Measurements from ENCODE around the gene NFATC4. TPM values are rescaled to one million over a fixed set of nuclear protein-coding genes. Genes with fewer than 3 reads are reported as not detected.
"Not testable (repeated sequence)": the region's sequence is repeated elsewhere in the genome, so short reads cannot be mapped to it uniquely, and the experiment has no call there.

NFATC4 gene
- 0.21 TPM in 1 of 2 replicates, not detected in the other for total RNA-seq

- Mint-ChIP-seq H3K4me1 (ENCODE audit: low read depth) (peaks cover 11% of the 10 kb centered on the region), H3K36me3 (ENCODE audit: low read depth) (no peaks in the 10 kb centered on the region), H3K27ac (no peak within 1 kb of the TSS), H3K27me3 (ENCODE audit: low read depth) (peaks cover 47% of the 10 kb centered on the region), H3K9me3 (no peaks in the 10 kb centered on the region), H3K4me3 (ENCODE audit: low read depth) (no peak within 1 kb of the TSS)
- no peak for DNase-seq (ENCODE audit: low spot score)
- intact Hi-C loops (cut with micrococcal nuclease), result loop anchor here (2.0 kb wide), 1 partner anchor 63 kb away; no protein-coding TSS in a partner anchor
These were observed at the start of gene NFATC4 for GRCh38 chr14:24367514-24368211. TSS of gene NFATC4 (plus strand) at chr14:24368184. CDS start at chr14:24368341, 157 bp downstream.

- H3K4me1 Mint-ChIP-seq (ENCODE audit: low read depth), result peaks cover 15% of the 10 kb centered on the region
- H3K27ac Mint-ChIP-seq, result no peak overlapping the region
- intact Hi-C loops (cut with micrococcal nuclease), result no loop called here
- H3K36me3 Mint-ChIP-seq (ENCODE audit: low read depth), result peaks cover 3% of the 10 kb centered on the region
- peaks cover 11% of the 10 kb centered on the region for H3K27me3 Mint-ChIP-seq (ENCODE audit: low read depth)
- no peaks in the 10 kb centered on the region for H3K9me3 Mint-ChIP-seq
- H3K4me3 Mint-ChIP-seq (ENCODE audit: low read depth), result no peak overlapping the region
- DNase-seq (ENCODE audit: low spot score), result no peak
These were observed 46.6 kb upstream of the NFATC4 start for GRCh38 chr14:24321212-24321975.

- H3K9me3 Mint-ChIP-seq, result no peaks in the 10 kb centered on the region
- no peak overlapping the region for H3K4me3 Mint-ChIP-seq (ENCODE audit: low read depth)
- intact Hi-C loops (cut with micrococcal nuclease), result no loop called here
- DNase-seq (ENCODE audit: low spot score), result no peak
- no peaks in the 10 kb centered on the region for H3K36me3 Mint-ChIP-seq (ENCODE audit: low read depth)
- H3K4me1 Mint-ChIP-seq (ENCODE audit: low read depth), result peaks cover 12% of the 10 kb centered on the region
- H3K27me3 Mint-ChIP-seq (ENCODE audit: low read depth), result peaks cover 11% of the 10 kb centered on the region
- no peak overlapping the region for H3K27ac Mint-ChIP-seq
These were observed 45.3 kb upstream of the NFATC4 start for GRCh38 chr14:24322672-24323071.

GRCh38 chr14:24323341-24323740 is 44.6 kb upstream of the NFATC4 start:
- no peak for DNase-seq (ENCODE audit: low spot score)
- Mint-ChIP-seq H3K27ac (no peak overlapping the region), H3K9me3 (no peaks in the 10 kb centered on the region), H3K4me1 (ENCODE audit: low read depth) (peaks cover 9% of the 10 kb centered on the region), H3K27me3 (ENCODE audit: low read depth) (peaks cover 11% of the 10 kb centered on the region), H3K4me3 (ENCODE audit: low read depth) (no peak overlapping the region), H3K36me3 (ENCODE audit: low read depth) (no peaks in the 10 kb centered on the region)
- intact Hi-C loops (cut with micrococcal nuclease), result no loop called here

DNA sequence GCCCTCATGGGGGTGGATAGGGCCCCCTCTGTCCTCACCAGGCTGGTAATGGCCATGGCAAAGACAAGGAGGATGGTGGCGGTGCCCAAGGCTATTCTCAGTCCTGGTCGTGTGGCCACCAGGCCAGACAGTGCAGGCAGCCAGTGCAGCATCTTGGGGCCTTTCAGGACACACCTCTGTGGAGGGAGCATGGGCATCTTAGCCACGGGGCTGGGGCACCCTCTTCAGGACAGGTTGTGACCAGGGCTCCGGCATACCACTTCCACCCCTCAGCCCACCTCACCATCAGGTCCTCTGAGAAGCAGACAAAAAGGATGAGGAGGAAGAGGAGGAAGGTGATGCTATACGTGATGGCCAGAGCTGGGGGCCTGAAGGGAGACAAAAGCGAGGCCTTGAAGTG is 44.0 kb upstream of the NFATC4 start:
- Mint-ChIP-seq H3K4me1 (ENCODE audit: low read depth) (peaks cover 16% of the 10 kb centered on the region), H3K9me3 (no peaks in the 10 kb centered on the region), H3K4me3 (ENCODE audit: low read depth) (no peak overlapping the region), H3K36me3 (ENCODE audit: low read depth) (no peaks in the 10 kb centered on the region), H3K27ac (no peak overlapping the region), H3K27me3 (ENCODE audit: low read depth) (peaks cover 11% of the 10 kb centered on the region)
- DNase-seq (ENCODE audit: low spot score), result no peak
- intact Hi-C loops (cut with micrococcal nuclease), result no loop called here

- Mint-ChIP-seq H3K4me1 (ENCODE audit: low read depth) (peaks cover 25% of the 10 kb centered on the region), H3K27ac (no peak overlapping the region), H3K9me3 (no peaks in the 10 kb centered on the region), H3K36me3 (ENCODE audit: low read depth) (no peaks in the 10 kb centered on the region), H3K27me3 (ENCODE audit: low read depth) (peaks cover 4% of the 10 kb centered on the region), H3K4me3 (ENCODE audit: low read depth) (no peak overlapping the region)
- no peak for DNase-seq (ENCODE audit: low spot score)
- intact Hi-C loops (cut with micrococcal nuclease), result no loop called here
These were observed 42.9 kb upstream of the NFATC4 start for GRCh38 chr14:24325041-24325530.

DNA sequence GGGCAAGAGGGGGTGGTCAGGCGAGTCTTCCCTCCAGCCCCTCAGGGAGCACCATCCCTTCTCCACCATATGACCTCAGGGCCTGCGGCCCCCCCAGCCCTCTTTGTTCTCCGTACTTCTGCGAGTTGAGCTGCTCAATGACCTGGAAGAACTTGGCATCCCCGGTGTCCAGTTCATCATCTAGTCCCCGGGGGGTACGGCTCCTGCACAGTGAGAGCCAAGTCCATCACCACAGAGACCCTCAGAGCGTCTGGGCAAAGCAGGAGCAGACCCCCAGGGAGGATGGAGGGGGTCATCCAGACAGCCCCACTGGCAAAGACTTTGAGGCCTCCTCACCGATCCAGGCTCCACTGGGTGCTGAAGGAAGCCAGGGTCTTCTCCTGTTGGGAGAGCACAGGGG is 42.0 kb upstream of the NFATC4 start:
- no peak overlapping the region for H3K4me3 Mint-ChIP-seq (ENCODE audit: low read depth)
- no peak for DNase-seq (ENCODE audit: low spot score)
- H3K27me3 Mint-ChIP-seq (ENCODE audit: low read depth), result peaks cover 7% of the 10 kb centered on the region
- no peaks in the 10 kb centered on the region for H3K36me3 Mint-ChIP-seq (ENCODE audit: low read depth)
- no peaks in the 10 kb centered on the region for H3K9me3 Mint-ChIP-seq
- no peak overlapping the region for H3K27ac Mint-ChIP-seq
- intact Hi-C loops (cut with micrococcal nuclease), result no loop called here
- H3K4me1 Mint-ChIP-seq (ENCODE audit: low read depth), result peaks cover 27% of the 10 kb centered on the region

- Mint-ChIP-seq H3K9me3 (no peaks in the 10 kb centered on the region), H3K4me3 (ENCODE audit: low read depth) (no peak overlapping the region), H3K36me3 (ENCODE audit: low read depth) (no peaks in the 10 kb centered on the region), H3K27ac (no peak overlapping the region), H3K27me3 (ENCODE audit: low read depth) (peaks cover 13% of the 10 kb centered on the region), H3K4me1 (ENCODE audit: low read depth) (peaks cover 31% of the 10 kb centered on the region)
- DNase-seq (ENCODE audit: low spot score), result no peak
- intact Hi-C loops (cut with micrococcal nuclease), result no loop called here
These were observed 40.7 kb upstream of the NFATC4 start for GRCh38 chr14:24327303-24327702.

GRCh38 chr14:24327914-24328313 is 40.1 kb upstream of the NFATC4 start:
- intact Hi-C loops (cut with micrococcal nuclease); H3K36me3 Mint-ChIP-seq (ENCODE audit: low read depth); H3K27ac Mint-ChIP-seq; DNase-seq (ENCODE audit: low spot score); H3K4me3 Mint-ChIP-seq (ENCODE audit: low read depth); H3K9me3 Mint-ChIP-seq: not testable (repeated sequence)
- H3K4me1 Mint-ChIP-seq (ENCODE audit: low read depth), result peaks cover 34% of the 10 kb centered on the region
- peaks cover 16% of the 10 kb centered on the region for H3K27me3 Mint-ChIP-seq (ENCODE audit: low read depth)

DNA sequence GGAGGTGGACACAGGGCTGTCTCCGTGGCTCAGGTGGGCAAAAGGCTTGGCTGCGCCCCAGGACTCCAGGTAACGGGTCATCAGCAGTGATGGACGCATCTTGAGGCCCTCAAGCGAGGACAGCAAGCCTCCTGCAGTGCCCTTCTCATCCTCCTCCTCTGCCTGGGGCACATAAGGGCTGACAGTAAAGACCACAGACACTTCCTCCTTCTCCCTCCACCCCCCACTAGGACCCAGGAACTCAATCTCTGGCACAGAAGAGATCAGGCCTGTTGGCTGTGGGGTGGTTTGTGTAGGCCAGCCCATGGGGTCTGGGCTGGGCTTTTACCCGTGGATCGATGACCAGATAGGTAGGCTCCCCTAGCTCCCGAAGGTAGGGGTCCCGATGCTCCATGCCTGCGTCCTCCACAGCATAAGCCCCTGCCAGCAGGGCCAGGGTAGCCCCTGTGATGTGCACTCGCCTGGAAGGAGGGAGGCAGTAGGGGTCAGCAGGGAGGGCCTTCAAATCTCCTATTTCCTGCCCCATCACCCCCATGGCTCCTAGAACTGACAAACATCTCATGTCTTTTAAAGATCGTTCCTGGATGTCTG is 38.8 kb upstream of the NFATC4 start:
- peaks cover 17% of the 10 kb centered on the region for H3K27me3 Mint-ChIP-seq (ENCODE audit: low read depth)
- H3K4me3 Mint-ChIP-seq (ENCODE audit: low read depth), result no peak overlapping the region
- intact Hi-C loops (cut with micrococcal nuclease), result no loop called here
- H3K36me3 Mint-ChIP-seq (ENCODE audit: low read depth), result no peaks in the 10 kb centered on the region
- no peaks in the 10 kb centered on the region for H3K9me3 Mint-ChIP-seq
- H3K27ac Mint-ChIP-seq, result no peak overlapping the region
- DNase-seq (ENCODE audit: low spot score), result no peak
- H3K4me1 Mint-ChIP-seq (ENCODE audit: low read depth), result peaks cover 38% of the 10 kb centered on the region

GRCh38 chr14:24329736-24330135 is 38.2 kb upstream of the NFATC4 start:
- intact Hi-C loops (cut with micrococcal nuclease), result loop anchor here (10.0 kb wide), 1 partner anchor 335 kb away; no protein-coding TSS in a partner anchor
- Mint-ChIP-seq H3K36me3 (ENCODE audit: low read depth) (no peaks in the 10 kb centered on the region), H3K27ac (no peak overlapping the region), H3K4me1 (ENCODE audit: low read depth) (peaks cover 38% of the 10 kb centered on the region), H3K9me3 (no peaks in the 10 kb centered on the region), H3K27me3 (ENCODE audit: low read depth) (peaks cover 20% of the 10 kb centered on the region), H3K4me3 (ENCODE audit: low read depth) (no peak overlapping the region)
- no peak for DNase-seq (ENCODE audit: low spot score)

GRCh38 chr14:24330973-24331674 is 36.9 kb upstream of the NFATC4 start:
- Mint-ChIP-seq H3K4me1 (ENCODE audit: low read depth) (peaks cover 39% of the 10 kb centered on the region), H3K27ac (no peak overlapping the region), H3K27me3 (ENCODE audit: low read depth) (peaks cover 27% of the 10 kb centered on the region), H3K9me3 (no peaks in the 10 kb centered on the region), H3K4me3 (ENCODE audit: low read depth) (no peak overlapping the region), H3K36me3 (ENCODE audit: low read depth) (peaks cover 12% of the 10 kb centered on the region)
- DNase-seq (ENCODE audit: low spot score), result no peak
- intact Hi-C loops (cut with micrococcal nuclease), result loop anchor here (10.0 kb wide), 1 partner anchor 334 kb away; no protein-coding TSS in a partner anchor

Measured in activated T-helper 2 cell treated with anti-CD3 and anti-CD28 coated beads, Interferon-gamma antibody, Interleukin-2, Interleukin-4, amounts not matched to agents 10 μg/mL and 5 μg/mL and 100 μg/mL, durations not matched to agents 14 hours and 24 hours and 36 hours (primary cell).